ENCODE results near the gene BSPH1. TPM values are rescaled to one million over a fixed set of nuclear protein-coding genes. Genes with fewer than 3 reads are reported as not detected.

BSPH1 gene
- total RNA-seq, 1 donor from 2014 or later: not detected

DNA sequence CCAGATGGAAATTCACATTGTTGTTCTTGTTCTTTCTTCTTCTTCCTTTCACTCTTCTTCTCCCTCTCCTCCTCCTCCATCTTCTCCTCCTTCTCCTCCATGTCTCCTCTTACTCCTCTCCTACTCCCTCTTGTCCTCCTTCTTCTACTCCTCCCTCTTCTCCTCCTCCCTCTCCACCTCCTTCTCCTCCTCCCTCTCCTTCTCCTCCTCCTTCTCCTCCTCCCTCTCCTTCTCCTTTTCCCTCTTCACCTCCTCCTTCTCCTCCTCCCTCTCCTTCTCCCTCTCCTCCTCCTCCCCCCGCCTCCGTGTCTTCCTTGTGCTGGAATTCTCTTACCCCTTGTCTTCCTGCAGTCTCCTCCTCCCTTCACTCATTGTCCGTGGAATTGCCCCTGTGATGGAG lies 33.5 kb upstream of the BSPH1 start:
- Mint-ChIP-seq H3K9me3 (ENCODE audit: low read depth) (no peaks in the 10 kb centered on the region), H3K4me1 (ENCODE audit: low read depth) (no peaks in the 10 kb centered on the region), H3K4me3 (ENCODE audit: low read depth) (no peak overlapping the region), H3K27me3 (peaks cover 63% of the 10 kb centered on the region), H3K36me3 (ENCODE audit: insufficient read depth) (no peaks in the 10 kb centered on the region), H3K27ac (no peak overlapping the region)
- TF ChIP-seq, protein P1, sequence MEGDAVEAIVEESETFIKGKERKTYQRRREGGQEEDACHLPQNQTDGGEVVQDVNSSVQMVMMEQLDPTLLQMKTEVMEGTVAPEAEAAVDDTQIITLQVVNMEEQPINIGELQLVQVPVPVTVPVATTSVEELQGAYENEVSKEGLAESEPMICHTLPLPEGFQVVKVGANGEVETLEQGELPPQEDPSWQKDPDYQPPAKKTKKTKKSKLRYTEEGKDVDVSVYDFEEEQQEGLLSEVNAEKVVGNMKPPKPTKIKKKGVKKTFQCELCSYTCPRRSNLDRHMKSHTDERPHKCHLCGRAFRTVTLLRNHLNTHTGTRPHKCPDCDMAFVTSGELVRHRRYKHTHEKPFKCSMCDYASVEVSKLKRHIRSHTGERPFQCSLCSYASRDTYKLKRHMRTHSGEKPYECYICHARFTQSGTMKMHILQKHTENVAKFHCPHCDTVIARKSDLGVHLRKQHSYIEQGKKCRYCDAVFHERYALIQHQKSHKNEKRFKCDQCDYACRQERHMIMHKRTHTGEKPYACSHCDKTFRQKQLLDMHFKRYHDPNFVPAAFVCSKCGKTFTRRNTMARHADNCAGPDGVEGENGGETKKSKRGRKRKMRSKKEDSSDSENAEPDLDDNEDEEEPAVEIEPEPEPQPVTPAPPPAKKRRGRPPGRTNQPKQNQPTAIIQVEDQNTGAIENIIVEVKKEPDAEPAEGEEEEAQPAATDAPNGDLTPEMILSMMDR (IDR thresholded peaks at IDR 0.05; ENCODE audit: unreplicated experiment): no peak
- DNase-seq (ENCODE audit: low spot score, unreplicated experiment): no peak

DNA sequence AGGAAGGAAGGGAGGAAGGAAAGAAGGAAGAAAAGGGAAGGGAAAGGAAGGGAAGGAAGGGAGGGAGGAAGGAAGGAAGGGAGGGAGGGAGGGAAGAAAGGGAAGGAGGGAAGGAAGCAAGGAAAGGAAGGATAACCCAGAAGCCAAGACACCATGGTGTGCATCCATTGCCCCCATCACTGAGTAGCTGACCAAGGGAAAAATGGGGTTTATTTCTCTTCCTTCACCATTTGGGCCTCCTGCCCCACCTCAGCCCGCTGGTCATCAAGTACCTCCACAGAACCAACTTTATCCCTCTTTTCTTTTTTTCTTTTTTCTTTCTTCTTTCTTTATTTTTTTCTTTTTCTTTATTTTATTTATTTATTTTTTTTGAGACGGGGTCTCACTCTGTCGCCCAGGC lies 31.5 kb upstream of the BSPH1 start:
- peaks cover 63% of the 10 kb centered on the region for H3K27me3 Mint-ChIP-seq

DNA sequence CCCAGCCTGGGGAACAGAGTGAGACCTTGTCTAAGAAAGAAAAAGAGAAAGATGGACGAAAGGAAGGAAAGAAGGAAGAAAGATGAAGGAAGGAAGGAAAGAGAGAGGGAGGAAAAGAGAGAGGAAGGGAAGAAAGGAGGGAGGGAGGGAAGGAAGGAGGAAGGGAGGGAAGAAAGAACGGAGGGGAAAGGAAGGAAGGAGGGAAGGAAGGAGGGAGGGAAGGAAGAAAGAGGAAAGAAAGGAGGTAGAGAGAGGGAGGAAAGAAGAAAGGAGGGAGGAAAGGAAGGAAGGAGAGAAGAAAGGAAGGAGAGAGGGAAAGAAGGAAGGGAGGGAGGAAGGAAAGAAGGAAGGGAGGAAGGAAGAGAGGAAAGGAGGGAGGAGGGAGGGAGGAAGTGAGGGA lies 31.0 kb upstream of the BSPH1 start:
- H3K27me3 Mint-ChIP-seq: peaks cover 67% of the 10 kb centered on the region
- H3K27ac Mint-ChIP-seq: no peak overlapping the region
- H3K9me3 Mint-ChIP-seq (ENCODE audit: low read depth): no peaks in the 10 kb centered on the region

More for the DNA sequence above, 31.5 kb upstream of the BSPH1 start:
- Mint-ChIP-seq H3K4me3 (ENCODE audit: low read depth) (no peak overlapping the region), H3K36me3 (ENCODE audit: insufficient read depth) (no peaks in the 10 kb centered on the region), H3K9me3 (ENCODE audit: low read depth) (no peaks in the 10 kb centered on the region), H3K4me1 (ENCODE audit: low read depth) (no peaks in the 10 kb centered on the region), H3K27ac (no peak overlapping the region)
- TF ChIP-seq, protein P1 (IDR thresholded peaks at IDR 0.05; ENCODE audit: unreplicated experiment): no peak
- DNase-seq (ENCODE audit: low spot score, unreplicated experiment): no peak

DNA sequence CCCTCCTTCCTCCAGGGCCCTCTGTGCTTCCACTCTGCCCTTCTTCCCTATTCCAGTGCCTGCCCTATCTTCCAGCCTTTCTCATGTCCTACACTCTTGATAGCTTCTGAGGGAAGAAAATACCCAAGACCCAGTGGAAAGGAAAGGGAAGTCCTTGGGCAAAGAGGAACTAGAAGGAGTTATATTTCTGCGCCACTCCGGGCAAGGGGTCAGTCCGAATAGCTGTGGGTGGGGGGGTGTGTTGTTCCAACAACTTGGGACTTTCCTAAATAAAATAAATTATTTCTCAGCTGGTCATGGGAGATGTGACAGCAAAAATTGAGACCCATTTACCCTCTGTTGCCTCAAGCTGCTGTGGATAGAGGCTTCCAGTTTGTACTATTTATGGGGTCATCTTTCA lies 28.7 kb upstream of the BSPH1 start:
- Mint-ChIP-seq H3K4me1 (ENCODE audit: low read depth) (no peaks in the 10 kb centered on the region), H3K4me3 (ENCODE audit: low read depth) (no peak overlapping the region), H3K9me3 (ENCODE audit: low read depth) (no peaks in the 10 kb centered on the region), H3K27me3 (peaks cover 69% of the 10 kb centered on the region), H3K27ac (peak overlapping the region; percentile 42), H3K36me3 (ENCODE audit: insufficient read depth) (no peaks in the 10 kb centered on the region)
- TF ChIP-seq, protein P1 (IDR thresholded peaks at IDR 0.05; ENCODE audit: unreplicated experiment): no peak
- DNase-seq (ENCODE audit: low spot score, unreplicated experiment): no peak

More for the DNA sequence above, 31.0 kb upstream of the BSPH1 start:
- Mint-ChIP-seq H3K4me1 (ENCODE audit: low read depth) (no peaks in the 10 kb centered on the region), H3K4me3 (ENCODE audit: low read depth) (no peak overlapping the region), H3K36me3 (ENCODE audit: insufficient read depth) (no peaks in the 10 kb centered on the region)
- TF ChIP-seq, protein P1 (IDR thresholded peaks at IDR 0.05; ENCODE audit: unreplicated experiment): no peak
- no peak for DNase-seq (ENCODE audit: low spot score, unreplicated experiment)

DNA sequence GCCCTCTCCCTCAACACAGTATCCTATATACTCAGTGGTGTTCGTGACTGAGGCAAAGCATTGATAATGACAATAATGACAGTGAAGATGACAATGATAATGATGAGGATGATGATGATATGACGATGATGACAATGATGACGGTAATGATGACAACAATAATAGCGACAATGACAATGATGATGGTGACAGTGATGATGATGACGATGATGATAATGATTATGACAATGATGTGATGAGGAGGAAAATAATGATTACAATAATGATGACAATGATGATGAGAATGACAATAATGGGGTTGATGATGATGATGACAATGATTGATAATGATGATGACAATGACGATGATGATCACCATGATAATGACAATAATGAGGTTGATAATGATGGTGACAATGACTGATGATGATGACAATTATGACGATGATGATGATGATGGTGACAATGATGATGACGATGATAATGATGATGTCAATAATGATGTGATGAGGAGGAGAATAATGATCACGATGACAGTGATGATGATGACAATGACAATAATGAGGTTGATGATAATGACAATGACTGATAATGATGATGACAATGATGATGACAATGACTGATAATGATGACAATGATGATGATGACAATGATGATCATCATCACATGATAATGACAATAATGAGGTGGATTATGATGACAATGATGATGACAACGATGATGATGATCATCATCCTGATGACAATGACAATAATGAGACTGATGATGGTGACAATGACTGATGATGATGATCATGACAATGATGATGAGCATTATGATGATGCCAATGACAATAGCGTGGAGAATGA lies 19.2 kb upstream of the BSPH1 start:
- Mint-ChIP-seq H3K36me3 (ENCODE audit: insufficient read depth) (no peaks in the 10 kb centered on the region), H3K27me3 (peaks cover 19% of the 10 kb centered on the region)

More for the DNA sequence above, 19.2 kb upstream of the BSPH1 start:
- TF ChIP-seq, protein P1 (IDR thresholded peaks at IDR 0.05; ENCODE audit: unreplicated experiment): no peak
- H3K4me1 Mint-ChIP-seq (ENCODE audit: low read depth): no peaks in the 10 kb centered on the region
- H3K4me3 Mint-ChIP-seq (ENCODE audit: low read depth): no peak overlapping the region
- no peak for DNase-seq (ENCODE audit: low spot score, unreplicated experiment)
- H3K9me3 Mint-ChIP-seq (ENCODE audit: low read depth): peaks cover 4% of the 10 kb centered on the region
- H3K27ac Mint-ChIP-seq: no peak overlapping the region
